Astrocyte (in vitro differentiated cells and primary cell): ENCODE data around the gene SF3B3.

ENCODE experiments used
- EZH2 ChIP-seq: IDR thresholded peaks from 2 replicates; pipeline ENCODE4 v1.6.1; 2012; ENCODE audit warnings: mild to moderate bottlenecking, low read length, inconsistent platforms; ENCODE audit not compliant: insufficient read depth
- TF ChIP-seq, protein P1 (sequence below): IDR thresholded peaks from 2 replicates; pipeline ENCODE4 v1.5.1; 2011; ENCODE audit warnings: low read depth, mild to moderate bottlenecking, inconsistent platforms, low read length, moderate library complexity; ENCODE audit not compliant: insufficient read depth

DNA sequence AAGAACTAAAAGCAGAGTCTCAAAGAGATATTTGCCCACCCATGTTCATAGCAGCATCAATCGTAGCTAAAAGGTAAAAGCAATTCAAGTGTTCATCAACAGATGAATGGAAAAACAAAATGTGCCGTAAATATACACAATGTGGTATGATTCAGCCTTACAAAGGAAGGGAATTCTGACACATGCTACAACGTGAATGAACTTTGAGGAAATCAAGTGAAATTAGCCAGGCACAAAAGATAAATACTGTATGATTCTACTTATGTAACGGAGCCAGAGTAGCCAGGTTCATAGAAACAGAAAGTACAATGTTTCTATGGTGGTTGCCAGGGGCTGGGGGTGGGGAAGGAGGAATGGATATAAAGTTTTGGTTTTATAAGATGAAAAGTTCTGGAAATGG is 64.9 kb downstream of the SF3B3 start:
- TF ChIP-seq, protein P1, sequence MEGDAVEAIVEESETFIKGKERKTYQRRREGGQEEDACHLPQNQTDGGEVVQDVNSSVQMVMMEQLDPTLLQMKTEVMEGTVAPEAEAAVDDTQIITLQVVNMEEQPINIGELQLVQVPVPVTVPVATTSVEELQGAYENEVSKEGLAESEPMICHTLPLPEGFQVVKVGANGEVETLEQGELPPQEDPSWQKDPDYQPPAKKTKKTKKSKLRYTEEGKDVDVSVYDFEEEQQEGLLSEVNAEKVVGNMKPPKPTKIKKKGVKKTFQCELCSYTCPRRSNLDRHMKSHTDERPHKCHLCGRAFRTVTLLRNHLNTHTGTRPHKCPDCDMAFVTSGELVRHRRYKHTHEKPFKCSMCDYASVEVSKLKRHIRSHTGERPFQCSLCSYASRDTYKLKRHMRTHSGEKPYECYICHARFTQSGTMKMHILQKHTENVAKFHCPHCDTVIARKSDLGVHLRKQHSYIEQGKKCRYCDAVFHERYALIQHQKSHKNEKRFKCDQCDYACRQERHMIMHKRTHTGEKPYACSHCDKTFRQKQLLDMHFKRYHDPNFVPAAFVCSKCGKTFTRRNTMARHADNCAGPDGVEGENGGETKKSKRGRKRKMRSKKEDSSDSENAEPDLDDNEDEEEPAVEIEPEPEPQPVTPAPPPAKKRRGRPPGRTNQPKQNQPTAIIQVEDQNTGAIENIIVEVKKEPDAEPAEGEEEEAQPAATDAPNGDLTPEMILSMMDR = no peak
- no peak for TF ChIP-seq EZH2
